HepG2 (cell line): ENCODE results near the gene LIMD2. TPM values are rescaled to one million over a fixed set of nuclear protein-coding genes. Genes with fewer than 3 reads are reported as not detected.

Source experiments
- CREB1 ChIP-seq, 2 experiments: fragments of 450-650 bp in 1 of 2; IDR thresholded peaks; 2 replicates each; pipeline ENCODE4 v1.6.1; 2016 to 2017; ENCODE audit warnings: control low read depth in 1 of 2, mild to moderate bottlenecking in 1 of 2, missing compliant biosample characterization in 1 of 2, missing genetic modification characterization in 1 of 2
- ETV6 ChIP-seq: sonication (generic); formaldehyde crosslinking; conservative IDR thresholded peaks from 2 replicates; pipeline ENCODE4 v1.4.0; 2020; ENCODE audit warnings: missing genetic modification reagents
- MED8 ChIP-seq: sonication (generic); formaldehyde crosslinking; IDR thresholded peaks from 2 replicates; pipeline ENCODE4 v1.8.1; 2023; ENCODE audit warnings: mild to moderate bottlenecking, missing genetic modification reagents; ENCODE audit not compliant: insufficient replicate concordance
- MLX ChIP-seq: IDR thresholded peaks from 2 replicates; pipeline ENCODE4 v1.6.1; 2016
- MTA3 ChIP-seq: sonication (generic); formaldehyde crosslinking; IDR thresholded peaks from 2 replicates; pipeline ENCODE4 v1.4.0; 2020; ENCODE audit warnings: missing genetic modification reagents
- NR2C2 ChIP-seq: sonication (generic); formaldehyde crosslinking; IDR thresholded peaks from 2 replicates; pipeline ENCODE4 v1.4.0; 2020; ENCODE audit warnings: missing genetic modification reagents, mild to moderate bottlenecking, moderate library complexity, borderline replicate concordance
- PATZ1 ChIP-seq: sonication (generic); formaldehyde crosslinking; IDR thresholded peaks from 2 replicates; pipeline ENCODE4 v1.4.0; 2020; ENCODE audit warnings: missing genetic modification reagents
- PHF8 ChIP-seq: sonication (generic); formaldehyde crosslinking; IDR thresholded peaks from 2 replicates; pipeline ENCODE4 v1.5.0; 2020; ENCODE audit warnings: missing genetic modification reagents
- SYNCRIP ChIP-seq: fragments of 200-400 bp; formaldehyde crosslinking; IDR thresholded peaks from 2 replicates; pipeline ENCODE4 v1.6.1; 2018; ENCODE audit warnings: mild to moderate bottlenecking, low read depth, low read length; ENCODE audit not compliant: insufficient read depth
- THAP7 ChIP-seq: sonication (generic); formaldehyde crosslinking; IDR thresholded peaks from 2 replicates; pipeline ENCODE4 v1.8.1; 2023; ENCODE audit warnings: mild to moderate bottlenecking, missing genetic modification reagents
- ZBTB8A ChIP-seq: sonication (generic); formaldehyde crosslinking; IDR thresholded peaks from 2 replicates; pipeline ENCODE4 v1.4.0; 2020; ENCODE audit warnings: mild to moderate bottlenecking, low read depth, missing genetic modification reagents, borderline replicate concordance
- ZMYM4 ChIP-seq: sonication (generic); formaldehyde crosslinking; IDR thresholded peaks from 2 replicates; pipeline ENCODE4 v1.8.1; 2023; ENCODE audit warnings: mild to moderate bottlenecking, missing genetic modification reagents
- ZNF329 ChIP-seq: sonication (generic); formaldehyde crosslinking; IDR thresholded peaks from 2 replicates; pipeline ENCODE4 v1.9.0; 2021; ENCODE audit warnings: low read depth, mild to moderate bottlenecking, missing genetic modification reagents
- ZNF350 ChIP-seq: sonication (generic); formaldehyde crosslinking; IDR thresholded peaks from 2 replicates; pipeline ENCODE4 v1.4.0; 2020; ENCODE audit warnings: mild to moderate bottlenecking, low read depth, missing genetic modification reagents, borderline replicate concordance
- ZNF589 ChIP-seq: sonication (generic); formaldehyde crosslinking; conservative IDR thresholded peaks from 2 replicates; pipeline ENCODE4 v1.8.0; 2022; ENCODE audit warnings: mild to moderate bottlenecking, moderate library complexity, missing genetic modification reagents
- ZNF639 ChIP-seq: conservative IDR thresholded peaks from 2 replicates; pipeline ENCODE4 v1.6.1; 2018; ENCODE audit warnings: missing genetic modification reagents
- ZNF777 ChIP-seq: sonication (generic); formaldehyde crosslinking; IDR thresholded peaks from 2 replicates; pipeline ENCODE4 v1.4.0; 2020; ENCODE audit warnings: missing genetic modification reagents
- ZNF790 ChIP-seq: sonication (generic); formaldehyde crosslinking; IDR thresholded peaks from 2 replicates; pipeline ENCODE4 v1.8.0; 2022; ENCODE audit warnings: missing genetic modification reagents, mild to moderate bottlenecking, borderline replicate concordance
- ZNF891 ChIP-seq: sonication (generic); formaldehyde crosslinking; IDR thresholded peaks from 2 replicates; pipeline ENCODE4 v1.5.0; 2020; ENCODE audit warnings: mild to moderate bottlenecking, missing genetic modification reagents
- polyA plus RNA-seq, 8 experiments: library from polyadenylated mRNA; depleted of rRNA in 3 of 8; stranded (reverse) in 7 of 8; unstranded in 1 of 8; fragments of >200 nt; fragmentation: Illumina TruSeq in 4 of 8; extraction: Trizol in 4 of 8; gene quantifications; 2 replicates each; pipeline versions ENCODE4 v1.2.1 to v1.2.3, GENCODE V29; 2011 to 2016; ENCODE audit warnings: low read depth in 4 of 8, missing spikeins in 1 of 8, mixed read lengths in 1 of 8; ENCODE audit not compliant: insufficient read depth in 1 of 8
- total RNA-seq, 5 experiments: library from RNA; depleted of rRNA; stranded (reverse); fragments of >200 nt; fragmentation: Illumina TruSeq; extraction: Trizol; gene quantifications; 2 replicates each; pipeline ENCODE4 v1.2.3, GENCODE V29; 2016; ENCODE audit warnings: low read depth in 1 of 5

Gene LIMD2
- total and polyA plus RNA-seq, 2 of the 13 experiments (the other 11 are each of a cell fraction or from before 2014, with no cell fraction given) = 9.0 to 20.8 TPM

GRCh38 chr17:63699638-63700527 lies at the start of gene LIMD2 (continued):
- TF ChIP-seq PATZ1 (CRISPR knock-in tag) = peak; percentile 46
- peak; percentile 55; the same call in 1 of the 2 replicates for TF ChIP-seq ZNF329 (CRISPR knock-in tag)
- TF ChIP-seq ZMYM4 (CRISPR knock-in tag) = 0 out of 2 replicates have a peak, but pooled peaks have one; percentile 19
- peak; percentile 96 for TF ChIP-seq ZNF777
- 0 out of 2 replicates have a peak, but pooled peaks have one; percentile 18 for TF ChIP-seq ZNF589 (CRISPR knock-in tag)
- TF ChIP-seq MTA3 (CRISPR knock-in tag) = no peak
- TF ChIP-seq CREB1 (IDR thresholded peaks at IDR 0.05) = no peak
- TF ChIP-seq CREB1 (CRISPR knock-in tag; IDR thresholded peaks at IDR 0.05) = no peak
- no peak for TF ChIP-seq ZNF790 (CRISPR knock-in tag)
- TF ChIP-seq NR2C2 = peak; percentile 28; the same call in 1 of the 2 replicates
- no peak for TF ChIP-seq ZNF891 (CRISPR knock-in tag)
- TF ChIP-seq ZNF350 = no peak
- TF ChIP-seq PHF8 = peak; percentile 59; the same call in 1 of the 2 replicates
- TF ChIP-seq ZBTB8A (CRISPR knock-in tag) = no peak
- 0 out of 2 replicates have a peak, but pooled peaks have one; percentile 19 for TF ChIP-seq ZNF639 (CRISPR knock-in tag)
- no peak for TF ChIP-seq MED8 (CRISPR knock-in tag)
- TF ChIP-seq SYNCRIP = no peak
- 0 out of 2 replicates have a peak, but pooled peaks have one; percentile 7 for TF ChIP-seq ETV6 (CRISPR knock-in tag)
- no peak for TF ChIP-seq MLX
- TF ChIP-seq THAP7 = no peak
